ENCODE results near the gene KRTAP12-2. TPM values are rescaled to one million over a fixed set of nuclear protein-coding genes. Genes with fewer than 3 reads are reported as not detected.

Gene KRTAP12-2
- polyA plus RNA-seq, 1 experiment: not detected

GRCh38 chr21:44706026-44706705 lies 39.4 kb upstream of the KRTAP12-2 start:
- Histone ChIP-seq H3K27ac (ENCODE audit: low read depth, low read length) (no peak overlapping the region), H3K9me3 (ENCODE audit: control insufficient read depth, insufficient read depth, low read length) (no peaks in the 10 kb centered on the region; the same call in 1 of the 2 replicates), H3K4me3 (ENCODE audit: low read depth, low read length) (no peak overlapping the region), H3K27me3 (ENCODE audit: control insufficient read depth, insufficient read depth, low read length) (peaks cover 75% of the 10 kb centered on the region)
- no peak for DNase-seq (ENCODE audit: low read depth, low spot score)
- POLR2A ChIA-PET: no interaction called here
- CTCF ChIA-PET: no interaction called here
- TF ChIP-seq CTCF (IDR thresholded peaks at IDR 0.05; ENCODE audit: low read depth, low read length): no peak

- Histone ChIP-seq H3K4me3 (ENCODE audit: low read depth, low read length) (no peak overlapping the region), H3K9me3 (ENCODE audit: control insufficient read depth, insufficient read depth, low read length) (no peaks in the 10 kb centered on the region; the same call in 1 of the 2 replicates), H3K27me3 (ENCODE audit: control insufficient read depth, insufficient read depth, low read length) (peaks cover 65% of the 10 kb centered on the region), H3K27ac (ENCODE audit: low read depth, low read length) (no peak overlapping the region)
- DNase-seq (ENCODE audit: low read depth, low spot score): no peak
- POLR2A ChIA-PET: no interaction called here
- no peak for TF ChIP-seq CTCF (IDR thresholded peaks at IDR 0.05; ENCODE audit: low read depth, low read length)
- CTCF ChIA-PET: no interaction called here
These were observed 37.9 kb upstream of the KRTAP12-2 start for GRCh38 chr21:44704636-44705001.

GRCh38 chr21:44703731-44704635 lies 37.3 kb upstream of the KRTAP12-2 start:
- no peak overlapping the region for H3K27ac ChIP-seq (ENCODE audit: low read depth, low read length)
- H3K27me3 ChIP-seq (ENCODE audit: control insufficient read depth, insufficient read depth, low read length): peaks cover 59% of the 10 kb centered on the region
- no peak for TF ChIP-seq CTCF (IDR thresholded peaks at IDR 0.05; ENCODE audit: low read depth, low read length)
- no peaks in the 10 kb centered on the region; the same call in 1 of the 2 replicates for H3K9me3 ChIP-seq (ENCODE audit: control insufficient read depth, insufficient read depth, low read length)
- POLR2A ChIA-PET: no interaction called here
- CTCF ChIA-PET: no interaction called here
- no peak for DNase-seq (ENCODE audit: low read depth, low spot score)
- no peak overlapping the region for H3K4me3 ChIP-seq (ENCODE audit: low read depth, low read length)

GRCh38 chr21:44702973-44703730 lies 36.4 kb upstream of the KRTAP12-2 start:
- DNase-seq (ENCODE audit: low read depth, low spot score): no peak
- TF ChIP-seq CTCF (IDR thresholded peaks at IDR 0.05; ENCODE audit: low read depth, low read length): no peak
- Histone ChIP-seq H3K4me3 (ENCODE audit: low read depth, low read length) (no peak overlapping the region), H3K9me3 (ENCODE audit: control insufficient read depth, insufficient read depth, low read length) (no peaks in the 10 kb centered on the region; the same call in 1 of the 2 replicates), H3K27me3 (ENCODE audit: control insufficient read depth, insufficient read depth, low read length) (peaks cover 58% of the 10 kb centered on the region), H3K27ac (ENCODE audit: low read depth, low read length) (no peak overlapping the region)
- ChIA-PET CTCF (no interaction called here), POLR2A (no interaction called here)

Measured in AG04450 (cell line).